SK-MEL-5 (cell line): Measurements from ENCODE around the gene CLDN25. TPM values are rescaled to one million over a fixed set of nuclear protein-coding genes. Genes with fewer than 3 reads are reported as not detected.

Experiments
- DNase-seq: peaks from one replicate; pipeline ENCODE4 v3.0.0-alpha.2; 2016; ENCODE audit warnings: low read depth, low spot score
- in situ Hi-C: cut with HindIII; loops from 2 replicates; pipeline ENCODE4 v1.10.0; 2016; ENCODE audit warnings: low sequenced_read_pairs, high pct_unique_total_duplicates, low pct_unique_long_range_greater_than_20kb
- small RNA-seq, 2 experiments: library from RNA; depleted of rRNA; stranded (forward); fragments of <200 nt; gene quantifications; one replicate each; pipeline ENCODE3, GENCODE V24; 2014
- total RNA-seq: library from RNA; depleted of rRNA; stranded (reverse); fragments of >200 nt; shearing (Covaris generic); gene quantifications from 2 replicates; pipeline ENCODE4 v1.2.3, GENCODE V29; 2014; rRNA removed

Gene CLDN25
- total RNA-seq, 1 experiment from 2014 or later: not detected

GRCh38 chr11:113796663-113797259 lies 17.2 kb downstream of the CLDN25 start:
- peak; percentile 62 for DNase-seq
- in situ Hi-C loops: no loop called here

GRCh38 chr11:113802621-113803020 lies 23.0 kb downstream of the CLDN25 start:
- in situ Hi-C loops: no loop called here
- no peak for DNase-seq

GRCh38 chr11:113805640-113806039 lies 26.0 kb downstream of the CLDN25 start:
- DNase-seq: no peak

GRCh38 chr11:113806406-113806805 lies 26.8 kb downstream of the CLDN25 start:
- in situ Hi-C loops: no loop called here
- DNase-seq: peak; percentile 76

More at GRCh38 chr11:113805640-113806039, 26.0 kb downstream of the CLDN25 start:
- in situ Hi-C loops: no loop called here

GRCh38 chr11:113808931-113809330 lies 29.3 kb downstream of the CLDN25 start:
- in situ Hi-C loops: no loop called here
- no peak for DNase-seq

GRCh38 chr11:113814181-113814580 lies 34.6 kb downstream of the CLDN25 start:
- in situ Hi-C loops: no loop called here
- DNase-seq: no peak

- no peak for DNase-seq
- in situ Hi-C loops: no loop called here
These were observed 37.6 kb downstream of the CLDN25 start for GRCh38 chr11:113817162-113817561.

GRCh38 chr11:113817626-113818025 lies 38.0 kb downstream of the CLDN25 start:
- DNase-seq: no peak
- in situ Hi-C loops: no loop called here

- in situ Hi-C loops: no loop called here
- no peak for DNase-seq
These were observed 38.8 kb downstream of the CLDN25 start for GRCh38 chr11:113818426-113818825.

GRCh38 chr11:113827477-113827876 lies 47.9 kb downstream of the CLDN25 start:
- in situ Hi-C loops: no loop called here
- no peak for DNase-seq

GRCh38 chr11:113828191-113828590 lies 48.6 kb downstream of the CLDN25 start:
- no peak for DNase-seq
- in situ Hi-C loops: no loop called here

- no peak for DNase-seq
- in situ Hi-C loops: no loop called here
These were observed 50.2 kb downstream of the CLDN25 start for GRCh38 chr11:113829751-113830150.

Small RNAs within 50 kb of the gene (small RNA-seq; reads per million reads assigned to genes)
- gene LRRC37A13P: 0 reads per million in 2 experiments
- gene RPS29P19: 0 reads per million in 2 experiments

Other genes with a start within 250 kb of the CLDN25 start
- 2.0 and 2.3 TPM in 2 replicates for gene TMPRSS5, start 73.5 kb upstream of the CLDN25 start, total RNA-seq
- gene ZW10, start 6.1 kb upstream of the CLDN25 start, total RNA-seq: 17.3 and 19.8 TPM in 2 replicates
- 26.0 and 34.7 TPM in 2 replicates for gene USP28, start 95.8 kb downstream of the CLDN25 start, total RNA-seq
- gene HTR3B, start 125.0 kb downstream of the CLDN25 start, total RNA-seq: 0.24 and 0.55 TPM in 2 replicates
- gene HTR3A, start 195.3 kb downstream of the CLDN25 start, total RNA-seq: not detected in 2 replicates